SKM-1 treated with dmso at 0.1 percent for 144 hours (cell line): ENCODE results near the gene LZTR1.
"Not testable (repeated sequence)": the region's sequence is repeated elsewhere in the genome, so short reads cannot be mapped to it uniquely, and the experiment has no call there.

Source experiments
- DNase-seq: peaks from one replicate; lab custom pipeline; 2025; ENCODE audit not compliant: unreplicated experiment; lab: John Stamatoyannopoulos, UW

Gene LZTR1

GRCh38 chr22:21030621-21031544, 48.8 kb downstream of the LZTR1 start:
- DNase-seq = no peak

GRCh38 chr22:21031545-21032036, 49.5 kb downstream of the LZTR1 start:
- DNase-seq = no peak

GRCh38 chr22:21032037-21032867, 50.2 kb downstream of the LZTR1 start, which contains the start of gene SLC7A4:
Gene SLC7A4, minus strand, starts transcription at chr22:21032561. Its CDS starts 749 bp downstream, at chr22:21031812.
- no peak for DNase-seq

- DNase-seq = no peak
Measured at GRCh38 chr22:21032868-21033688, 51.0 kb downstream of the LZTR1 start.

- no peak for DNase-seq
Measured at GRCh38 chr22:21033895-21034294, 51.8 kb downstream of the LZTR1 start.

- DNase-seq = no peak
Measured at GRCh38 chr22:21034989-21035388, 52.9 kb downstream of the LZTR1 start.

- no peak for DNase-seq
Measured at GRCh38 chr22:21038405-21038804, 56.3 kb downstream of the LZTR1 start.

GRCh38 chr22:21039158-21039557, 57.1 kb downstream of the LZTR1 start:
- not testable (repeated sequence) for DNase-seq

GRCh38 chr22:21041937-21042336, 59.8 kb downstream of the LZTR1 start:
- DNase-seq = no peak

- DNase-seq = no peak
Measured at GRCh38 chr22:21042978-21043859, 61.1 kb downstream of the LZTR1 start.

- DNase-seq = no peak
Measured at GRCh38 chr22:21043860-21044535, 61.9 kb downstream of the LZTR1 start.

GRCh38 chr22:21044931-21045584, 63.0 kb downstream of the LZTR1 start:
- peak; percentile 24 for DNase-seq

- peak; percentile 68 for DNase-seq
Measured at GRCh38 chr22:21045585-21046294, 63.6 kb downstream of the LZTR1 start, which contains the start of gene LRRC74B. Gene LRRC74B, plus strand, starts transcription at chr22:21045946. Its CDS starts 41 bp downstream, at chr22:21045987.

- DNase-seq = no peak
Measured at GRCh38 chr22:21047035-21047661, 65.1 kb downstream of the LZTR1 start.

- no peak for DNase-seq
Measured at GRCh38 chr22:21047730-21048129, 65.6 kb downstream of the LZTR1 start.

- not testable (repeated sequence) for DNase-seq
Measured at GRCh38 chr22:21048448-21048847, 66.4 kb downstream of the LZTR1 start.
